ENCODE measurements around the gene CCNG2.

- TF ChIP-seq CTCF (conservative IDR thresholded peaks at IDR 0.05), result no peak
- TF ChIP-seq EZH2 (IDR thresholded peaks at IDR 0.05; ENCODE audit: low read depth), result no peak
Observed at GRCh38 chr4:77199276-77199675, 42.3 kb downstream of the CCNG2 start.

All from PC-9 (cell line).